Tibial artery (tissue), 4 donors: ENCODE results near the gene PCDH9.

ENCODE experiments used
- DNase-seq, 2 donors: peaks; one replicate each; pipeline ENCODE4 v3.0.0-alpha.2; 2019
- H3K27ac ChIP-seq, 2 donors: fragments of 200-600 bp; sonication (generic) in 1 of 2; 1 replicate in 1 of 2; 2 replicates in 1 of 2; pipeline ENCODE4 v1.5.1; 2018 to 2019; ENCODE audit warnings: mild to moderate bottlenecking in 1 of 2
- H3K27me3 ChIP-seq, 2 donors: fragments of 200-600 bp; sonication (generic) in 1 of 2; one replicate each; pipeline versions ENCODE4 v1.5.1 to v1.6.0; 2016 to 2019
- H3K36me3 ChIP-seq, 3 donors: fragments of 200-600 bp; sonication (generic) in 2 of 3; one replicate each; pipeline ENCODE4 v1.5.1; 2016 to 2019; ENCODE audit warnings: mild to moderate bottlenecking in 2 of 3
- H3K4me1 ChIP-seq, 4 donors: fragments of 200-600 bp; sonication (generic) in 2 of 4; 1 replicate in 3 of 4; 2 replicates in 1 of 4; pipeline ENCODE4 v1.5.1; 2016 to 2019
- H3K4me3 ChIP-seq, 2 donors: fragments of 200-600 bp; sonication (generic) in 1 of 2; 1 replicate in 1 of 2; 2 replicates in 1 of 2; pipeline ENCODE4 v1.5.1; 2018 to 2019; ENCODE audit warnings: mild to moderate bottlenecking in 2 of 2
- H3K9me3 ChIP-seq, 3 donors: fragments of 200-600 bp; sonication (generic) in 1 of 3; one replicate each; pipeline ENCODE4 v1.5.1; 2016 to 2019
- intact Hi-C: fragments of 100-400 bp; cut with DNase I; formaldehyde crosslinking; loops from one replicate; pipeline ENCODE4 v1.15.0; 2023; ENCODE audit warnings: low total_unique reads
- TF ChIP-seq, protein P1 (sequence below), 2 experiments: fragments of 200-600 bp in 1 of 2; fragments of 450-650 bp in 1 of 2; IDR thresholded peaks; one replicate each; pipeline ENCODE4 v1.5.1; 2017 to 2019; ENCODE audit warnings: antibody characterized with exemption in 2 of 2, mild to moderate bottlenecking in 1 of 2, moderate library complexity in 1 of 2

Gene PCDH9

DNA sequence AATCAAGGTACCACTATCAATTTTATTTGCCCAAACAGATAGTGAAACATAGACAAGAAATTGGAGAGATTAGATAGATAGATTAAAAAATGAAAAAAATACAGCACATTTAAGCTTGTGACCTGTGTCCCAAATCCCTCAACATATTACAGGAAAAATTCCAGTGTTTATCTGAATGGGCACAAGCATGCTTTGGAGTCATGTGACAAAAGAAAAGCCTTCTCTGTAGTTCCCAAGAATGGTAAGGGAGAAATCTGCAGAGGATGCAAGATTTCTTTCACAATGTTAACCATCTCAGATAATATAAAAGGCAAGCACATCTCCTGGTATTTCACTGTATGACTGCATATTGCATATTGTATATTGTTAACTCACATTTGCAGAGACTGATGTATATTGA is 168.0 kb downstream of the PCDH9 start:
- no peaks in the 10 kb centered on the region for H3K36me3 ChIP-seq
- no peak overlapping the region for H3K4me3 ChIP-seq
- intact Hi-C loops: no loop called here
- no peaks in the 10 kb centered on the region for H3K9me3 ChIP-seq
- H3K27ac ChIP-seq: no peak overlapping the region
- H3K27me3 ChIP-seq: no peaks in the 10 kb centered on the region
- TF ChIP-seq, protein P1, sequence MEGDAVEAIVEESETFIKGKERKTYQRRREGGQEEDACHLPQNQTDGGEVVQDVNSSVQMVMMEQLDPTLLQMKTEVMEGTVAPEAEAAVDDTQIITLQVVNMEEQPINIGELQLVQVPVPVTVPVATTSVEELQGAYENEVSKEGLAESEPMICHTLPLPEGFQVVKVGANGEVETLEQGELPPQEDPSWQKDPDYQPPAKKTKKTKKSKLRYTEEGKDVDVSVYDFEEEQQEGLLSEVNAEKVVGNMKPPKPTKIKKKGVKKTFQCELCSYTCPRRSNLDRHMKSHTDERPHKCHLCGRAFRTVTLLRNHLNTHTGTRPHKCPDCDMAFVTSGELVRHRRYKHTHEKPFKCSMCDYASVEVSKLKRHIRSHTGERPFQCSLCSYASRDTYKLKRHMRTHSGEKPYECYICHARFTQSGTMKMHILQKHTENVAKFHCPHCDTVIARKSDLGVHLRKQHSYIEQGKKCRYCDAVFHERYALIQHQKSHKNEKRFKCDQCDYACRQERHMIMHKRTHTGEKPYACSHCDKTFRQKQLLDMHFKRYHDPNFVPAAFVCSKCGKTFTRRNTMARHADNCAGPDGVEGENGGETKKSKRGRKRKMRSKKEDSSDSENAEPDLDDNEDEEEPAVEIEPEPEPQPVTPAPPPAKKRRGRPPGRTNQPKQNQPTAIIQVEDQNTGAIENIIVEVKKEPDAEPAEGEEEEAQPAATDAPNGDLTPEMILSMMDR (IDR thresholded peaks at IDR 0.05): no peak
- no peak for DNase-seq
- no peaks in the 10 kb centered on the region for H3K4me1 ChIP-seq

DNA sequence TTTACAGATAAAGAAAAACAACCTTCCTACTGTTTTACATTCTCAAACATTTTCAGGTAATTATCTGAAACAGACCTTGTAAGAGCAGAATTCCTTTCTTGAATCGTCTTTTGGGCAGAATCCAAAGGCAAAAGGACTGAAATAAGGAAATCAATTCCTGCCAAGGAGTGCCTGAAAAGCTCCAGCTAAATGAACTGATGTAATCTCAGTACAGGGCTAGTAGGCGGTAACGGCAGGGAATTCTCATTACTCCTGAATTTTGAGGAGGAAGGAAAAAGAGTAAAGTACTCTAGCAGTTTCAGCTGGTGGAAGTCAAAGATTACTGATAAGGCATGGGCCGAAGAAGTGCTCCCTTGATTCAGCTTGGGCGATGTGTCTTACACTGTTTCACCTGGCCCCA is 168.4 kb downstream of the PCDH9 start:
- no peak overlapping the region for H3K27ac ChIP-seq
- TF ChIP-seq, protein P1 (IDR thresholded peaks at IDR 0.05): no peak
- H3K4me3 ChIP-seq: no peak overlapping the region
- H3K4me1 ChIP-seq: no peaks in the 10 kb centered on the region
- H3K36me3 ChIP-seq: no peaks in the 10 kb centered on the region
- no peaks in the 10 kb centered on the region for H3K27me3 ChIP-seq
- no peaks in the 10 kb centered on the region for H3K9me3 ChIP-seq
- intact Hi-C loops: no loop called here
- DNase-seq: no peak

DNA sequence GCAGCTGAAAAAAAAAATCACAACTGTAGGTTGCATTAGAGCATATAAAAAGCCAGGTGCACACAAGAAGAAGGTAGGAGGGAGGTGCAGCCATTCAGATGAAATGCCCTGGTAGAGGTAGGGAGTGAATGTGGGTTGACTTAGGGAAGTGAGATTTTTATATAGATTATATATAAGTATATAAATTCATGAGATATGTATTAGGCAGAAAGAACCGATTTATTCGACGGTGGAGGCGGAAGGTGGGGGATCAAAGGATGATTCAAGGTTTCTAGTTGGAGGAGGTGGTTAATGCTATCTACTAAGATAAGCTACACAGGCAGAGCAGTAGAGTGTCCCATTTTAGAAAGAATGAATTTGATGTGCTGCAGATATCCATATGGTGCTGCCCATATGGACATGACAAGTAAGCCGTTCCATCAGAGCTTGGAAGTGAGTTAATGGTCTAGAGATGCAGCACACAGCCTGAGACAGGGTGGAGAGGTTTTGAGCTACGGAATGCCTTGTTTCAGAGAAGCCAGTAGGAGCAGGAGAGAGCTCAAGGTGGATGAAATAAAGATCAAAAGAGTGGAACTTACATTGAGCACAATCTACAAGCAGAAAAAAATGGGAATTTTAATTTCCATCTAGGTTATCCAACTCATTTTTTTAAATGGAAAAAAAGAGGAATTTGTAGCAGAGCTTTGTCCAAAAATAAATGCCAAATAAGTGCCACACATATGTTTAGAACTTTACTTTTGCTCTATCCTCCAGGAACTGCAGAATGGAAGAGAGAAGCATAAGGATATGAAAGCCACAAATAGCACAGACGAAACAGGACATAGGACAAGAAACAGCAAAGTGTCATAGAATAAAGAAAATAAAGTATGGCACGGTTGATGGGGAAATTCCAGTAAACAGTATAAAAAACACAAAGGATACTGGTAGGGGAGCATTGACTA is 177.3 kb downstream of the PCDH9 start:
- H3K36me3 ChIP-seq: no peaks in the 10 kb centered on the region
- TF ChIP-seq, protein P1 (IDR thresholded peaks at IDR 0.05): no peak
- H3K27ac ChIP-seq: no peak overlapping the region

DNA sequence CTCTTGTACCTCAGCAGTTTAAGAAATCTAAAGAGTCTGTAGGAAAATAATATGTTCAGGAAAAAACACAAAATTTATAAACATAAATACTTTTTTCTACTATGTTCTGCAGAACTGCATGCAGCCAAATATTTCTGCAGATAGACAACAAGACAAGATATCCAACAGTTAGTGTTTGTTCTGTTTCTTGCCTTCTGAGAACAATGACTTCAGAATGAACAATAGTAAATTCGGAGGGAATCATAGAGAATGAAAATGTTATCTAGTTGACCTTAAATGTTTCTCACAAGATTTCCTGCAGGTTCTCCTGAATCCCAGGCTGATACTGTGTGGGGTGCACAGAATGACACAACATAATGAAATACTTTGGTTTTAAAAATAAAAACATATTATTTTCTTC is 180.4 kb downstream of the PCDH9 start:
- Histone ChIP-seq H3K4me1 (no peaks in the 10 kb centered on the region), H3K27ac (no peak overlapping the region), H3K36me3 (no peaks in the 10 kb centered on the region), H3K4me3 (no peak overlapping the region), H3K9me3 (no peaks in the 10 kb centered on the region), H3K27me3 (no peaks in the 10 kb centered on the region)
- TF ChIP-seq, protein P1 (IDR thresholded peaks at IDR 0.05): no peak
- no peak for DNase-seq
- intact Hi-C loops: no loop called here

More for the DNA sequence above, 177.3 kb downstream of the PCDH9 start:
- H3K4me3 ChIP-seq: no peak overlapping the region
- DNase-seq: no peak
- H3K4me1 ChIP-seq: no peaks in the 10 kb centered on the region
- no peaks in the 10 kb centered on the region for H3K9me3 ChIP-seq
- no peaks in the 10 kb centered on the region for H3K27me3 ChIP-seq
- intact Hi-C loops: no loop called here

DNA sequence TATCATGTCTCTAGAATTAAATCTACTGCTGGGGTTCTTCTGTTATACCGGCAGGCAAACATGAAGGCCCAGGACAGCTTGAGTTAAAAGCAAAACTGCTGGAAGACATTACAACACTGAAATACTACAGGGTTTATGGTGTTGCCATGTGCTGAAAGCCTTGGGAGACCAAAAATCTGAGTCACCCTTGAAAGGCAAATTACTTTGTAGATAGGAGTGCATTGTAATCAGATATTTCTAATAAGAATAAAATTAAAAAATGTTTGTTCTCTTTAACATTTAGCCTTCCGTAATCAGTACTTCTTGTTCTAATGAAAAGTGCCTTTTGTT is 181.3 kb downstream of the PCDH9 start:
- H3K27ac ChIP-seq: no peak overlapping the region
- no peaks in the 10 kb centered on the region for H3K36me3 ChIP-seq
- no peaks in the 10 kb centered on the region for H3K27me3 ChIP-seq
- no peaks in the 10 kb centered on the region for H3K9me3 ChIP-seq
- no peak for DNase-seq
- no peaks in the 10 kb centered on the region for H3K4me1 ChIP-seq
- TF ChIP-seq, protein P1 (IDR thresholded peaks at IDR 0.05): no peak
- intact Hi-C loops: no loop called here
- H3K4me3 ChIP-seq: no peak overlapping the region
